Stimulated activated CD8-positive, alpha-beta memory T cell treated with anti-CD3 and anti-CD28 coated beads, Interleukin-12 subunit alpha, Interleukin-12 subunit beta, amount 100 ng/mL, for 24 hours (primary cell): ENCODE results near the gene WT1.

Experiments used
- DNase-seq: peaks from one replicate; pipeline ENCODE4 v3.0.0-alpha.2; 2020; ENCODE audit errors: extremely low read depth

WT1 gene

GRCh38 chr11:32421992-32422391 lies 13.3 kb downstream of the WT1 start:
- no peak for DNase-seq

- no peak for DNase-seq
Observed at GRCh38 chr11:32420937-32421901, 14.1 kb downstream of the WT1 start.

- no peak for DNase-seq
Observed at GRCh38 chr11:32420139-32420538, 15.2 kb downstream of the WT1 start.

GRCh38 chr11:32418836-32419235 lies 16.5 kb downstream of the WT1 start:
- no peak for DNase-seq

- DNase-seq = no peak
Observed at GRCh38 chr11:32417806-32418205, 17.5 kb downstream of the WT1 start.

- DNase-seq = no peak
Observed at GRCh38 chr11:32416301-32416700, 19.0 kb downstream of the WT1 start.

- no peak for DNase-seq
Observed at GRCh38 chr11:32414925-32415324, 20.4 kb downstream of the WT1 start.

GRCh38 chr11:32411942-32412615 lies 23.3 kb downstream of the WT1 start:
- no peak for DNase-seq

GRCh38 chr11:32405592-32405991 lies 29.7 kb downstream of the WT1 start:
- no peak for DNase-seq

- DNase-seq = no peak
Observed at GRCh38 chr11:32402836-32403235, 32.5 kb downstream of the WT1 start.

- no peak for DNase-seq
Observed at GRCh38 chr11:32400670-32401369, 34.5 kb downstream of the WT1 start.

DNA sequence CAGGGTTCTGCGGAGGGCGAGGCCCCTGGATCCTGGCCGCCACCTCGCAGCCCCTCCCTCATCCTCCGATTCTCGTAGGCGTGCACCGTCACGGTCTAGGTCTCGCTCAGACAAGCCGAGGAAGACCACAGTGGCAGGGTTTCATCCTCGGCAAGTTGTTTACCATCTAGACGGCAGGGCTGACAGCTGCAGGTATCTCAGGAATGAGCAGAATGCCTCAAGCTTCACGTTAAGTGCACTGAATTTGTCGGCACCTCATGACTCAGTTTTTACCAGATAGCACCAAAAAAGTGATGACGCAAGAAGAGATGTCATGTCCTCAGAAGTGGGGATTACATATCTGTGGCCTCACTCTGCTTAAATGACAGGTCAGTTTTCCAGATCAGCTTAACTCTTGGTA lies 35.1 kb downstream of the WT1 start:
- no peak for DNase-seq

DNA sequence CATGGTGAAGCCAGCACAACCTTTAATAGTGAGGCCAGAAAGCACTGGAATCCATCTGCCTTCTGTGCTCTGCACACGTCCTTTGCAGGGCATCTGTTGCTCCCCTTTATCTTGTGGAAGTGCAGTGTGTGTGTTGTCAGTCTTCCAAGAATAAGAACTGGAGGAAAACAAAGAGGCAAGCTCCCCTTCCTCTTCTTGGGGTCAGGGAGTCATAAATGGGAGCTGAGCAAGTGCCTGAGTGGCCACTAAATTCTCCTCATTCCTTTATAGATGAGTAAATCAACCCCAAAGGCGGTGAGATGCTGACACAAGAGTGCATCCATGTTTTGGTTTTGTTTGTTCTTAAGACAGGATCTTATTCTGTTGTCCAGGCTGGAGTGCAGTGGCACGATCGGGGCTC lies 38.3 kb downstream of the WT1 start:
- DNase-seq = no peak

DNA sequence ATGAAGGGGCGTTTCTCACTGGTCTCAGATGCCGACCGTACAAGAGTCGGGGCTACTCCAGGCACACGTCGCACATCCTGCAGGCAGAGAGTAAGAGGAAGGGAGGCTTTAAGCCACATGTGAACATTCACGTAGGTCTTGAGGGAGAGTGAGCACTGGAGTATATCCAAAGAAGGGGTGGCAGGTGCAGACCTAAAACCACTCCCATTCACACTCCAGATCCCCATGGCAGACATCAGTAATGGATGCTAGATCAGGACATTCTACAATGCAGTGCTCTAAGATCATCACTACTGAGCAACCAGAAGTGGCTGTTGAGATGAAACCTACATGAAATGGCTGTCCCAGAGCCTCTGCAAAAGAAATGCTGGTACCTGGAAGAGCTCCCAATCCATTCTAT lies 39.0 kb downstream of the WT1 start:
- DNase-seq = no peak

GRCh38 chr11:32395127-32395526 lies 40.2 kb downstream of the WT1 start:
- DNase-seq = no peak

DNA sequence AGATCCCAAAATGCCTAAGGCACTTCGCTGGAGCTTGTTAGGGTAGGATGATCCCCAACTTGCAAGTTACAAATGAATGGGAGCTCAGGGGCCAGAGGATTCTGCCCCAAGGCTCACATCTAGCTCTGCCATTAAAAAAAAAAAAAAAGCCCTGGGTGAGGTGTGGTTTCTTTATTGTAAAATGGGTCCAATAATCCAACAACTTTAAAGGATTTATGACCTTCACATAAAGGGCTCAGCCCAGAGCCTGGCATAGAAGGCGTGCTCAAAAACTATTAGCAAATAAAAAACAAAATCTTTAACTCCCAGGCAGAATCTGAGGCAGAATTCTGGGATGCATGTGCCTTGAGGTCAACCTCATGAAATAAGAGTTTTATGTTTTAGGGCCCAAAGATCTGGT lies 42.5 kb downstream of the WT1 start:
- no peak for DNase-seq

DNA sequence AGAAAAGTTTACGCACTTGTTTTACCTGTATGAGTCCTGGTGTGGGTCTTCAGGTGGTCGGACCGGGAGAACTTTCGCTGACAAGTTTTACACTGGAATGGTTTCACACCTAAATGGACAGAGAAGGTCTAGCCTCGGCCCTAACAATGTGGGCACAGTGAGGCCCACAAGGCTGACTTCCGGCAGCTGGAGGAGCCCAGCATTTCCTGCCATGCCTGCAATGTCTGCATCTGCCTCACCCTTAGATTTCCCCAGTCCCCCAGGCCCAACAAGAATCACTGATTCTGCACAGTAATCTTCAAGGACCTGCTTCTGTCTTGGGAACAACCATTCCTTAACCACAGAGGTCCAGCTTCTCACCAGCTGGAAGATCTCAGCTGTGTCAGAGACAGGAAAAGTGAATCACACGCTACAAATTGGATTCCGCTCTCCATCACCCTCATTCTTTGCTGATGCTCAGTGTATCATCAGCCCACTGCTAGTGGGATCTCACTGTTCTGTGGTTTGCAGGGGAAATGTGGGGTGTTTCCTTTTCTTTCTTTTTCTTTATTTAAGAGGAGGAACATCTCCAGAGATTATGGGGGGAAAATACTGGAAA lies 43.3 kb downstream of the WT1 start:
- DNase-seq = no peak

DNA sequence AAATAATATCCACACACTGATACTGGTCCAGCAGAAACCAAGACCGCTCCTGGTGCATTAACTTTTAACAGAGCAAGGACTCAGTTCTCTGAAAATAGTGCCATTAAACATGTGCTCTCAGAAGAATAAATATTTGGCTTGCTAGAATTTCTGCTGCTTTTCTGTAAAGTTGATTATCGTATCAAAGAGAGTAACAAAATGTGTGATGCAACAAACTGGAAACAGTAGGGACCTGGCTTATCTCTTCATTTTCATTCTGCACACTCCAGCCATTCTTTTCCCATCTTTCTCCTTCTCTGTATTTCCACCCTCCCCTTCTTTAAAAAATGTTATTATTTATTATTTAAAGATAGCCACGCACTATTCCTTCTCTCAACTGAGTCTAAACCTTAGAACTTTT lies 43.9 kb downstream of the WT1 start:
- DNase-seq = no peak

DNA sequence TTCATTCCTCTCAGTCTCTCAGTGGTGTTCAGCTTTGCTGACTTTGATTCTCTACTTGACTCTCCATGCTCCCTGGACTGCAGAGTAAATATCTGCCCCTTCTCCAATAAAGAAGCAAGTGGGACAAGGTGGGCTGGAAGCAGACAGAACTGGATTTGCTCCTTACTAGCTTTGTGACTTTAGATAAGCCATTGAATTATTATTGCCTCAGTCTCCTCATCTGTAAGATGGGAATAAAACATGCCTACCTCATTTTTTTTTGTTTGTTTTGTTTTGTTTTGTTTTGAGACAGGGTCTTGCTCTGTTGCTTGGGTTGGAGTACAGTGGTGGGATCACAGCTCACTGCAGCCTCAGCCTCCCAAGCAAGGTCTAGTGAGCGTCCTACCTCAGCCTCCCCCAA lies 44.6 kb downstream of the WT1 start:
- no peak for DNase-seq

DNA sequence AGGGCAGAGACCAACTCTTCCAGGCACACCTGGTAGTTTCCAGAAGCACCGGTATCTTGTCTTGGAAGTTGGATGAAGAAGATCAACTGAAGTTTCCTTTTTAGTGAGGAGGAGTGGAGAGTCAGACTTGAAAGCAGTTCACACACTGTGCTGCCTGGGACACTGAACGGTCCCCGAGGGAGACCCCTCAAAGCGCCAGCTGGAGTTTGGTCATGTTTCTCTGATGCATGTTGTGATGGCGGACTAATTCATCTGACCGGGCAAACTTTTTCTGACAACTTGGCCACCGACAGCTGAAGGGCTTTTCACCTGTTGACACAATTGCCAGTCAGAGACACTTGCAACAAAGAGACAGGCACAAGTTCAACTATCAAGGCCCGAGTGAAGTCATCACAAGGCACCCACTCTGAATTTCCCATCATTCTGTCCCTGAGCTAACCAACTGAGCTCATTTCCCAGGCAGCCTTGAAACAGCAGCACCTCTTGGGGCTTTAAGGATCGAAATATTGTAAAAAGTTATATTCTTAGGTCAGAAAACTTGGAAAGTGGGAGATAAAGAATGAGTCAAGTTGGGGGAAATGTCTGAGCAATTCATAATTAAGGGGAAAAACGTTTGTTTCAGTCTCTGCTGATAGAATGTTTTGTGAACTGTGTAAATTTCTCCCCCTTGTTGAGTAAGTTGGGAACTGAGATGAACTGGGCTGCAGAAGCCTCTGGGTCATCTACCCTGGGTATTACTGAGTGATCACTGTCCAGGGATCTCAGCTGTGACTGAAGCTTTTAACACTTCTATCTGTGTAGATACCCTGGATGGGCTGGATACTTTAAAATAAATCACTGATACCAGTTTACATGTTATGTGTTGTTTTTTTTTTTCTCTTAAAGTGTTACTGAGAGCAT lies 46.2 kb downstream of the WT1 start:
- no peak for DNase-seq

GRCh38 chr11:32388365-32388764 lies 47.0 kb downstream of the WT1 start:
- DNase-seq = no peak
